GM21529 (cell line): Measurements from ENCODE around the gene CERT1.
A peak's percentile ranks its signal among the peaks of the same experiment; 100 is the strongest.
"Not testable (repeated sequence)": the region's sequence is repeated elsewhere in the genome, so short reads cannot be mapped to it uniquely, and the experiment has no call there.

ENCODE experiments used
- ATAC-seq: cut with Tn5 transposase; IDR thresholded peaks from one replicate; pipeline ENCODE4 v1.9.1; 2021; ENCODE audit not compliant: unreplicated experiment

The CERT1 gene, protein sequence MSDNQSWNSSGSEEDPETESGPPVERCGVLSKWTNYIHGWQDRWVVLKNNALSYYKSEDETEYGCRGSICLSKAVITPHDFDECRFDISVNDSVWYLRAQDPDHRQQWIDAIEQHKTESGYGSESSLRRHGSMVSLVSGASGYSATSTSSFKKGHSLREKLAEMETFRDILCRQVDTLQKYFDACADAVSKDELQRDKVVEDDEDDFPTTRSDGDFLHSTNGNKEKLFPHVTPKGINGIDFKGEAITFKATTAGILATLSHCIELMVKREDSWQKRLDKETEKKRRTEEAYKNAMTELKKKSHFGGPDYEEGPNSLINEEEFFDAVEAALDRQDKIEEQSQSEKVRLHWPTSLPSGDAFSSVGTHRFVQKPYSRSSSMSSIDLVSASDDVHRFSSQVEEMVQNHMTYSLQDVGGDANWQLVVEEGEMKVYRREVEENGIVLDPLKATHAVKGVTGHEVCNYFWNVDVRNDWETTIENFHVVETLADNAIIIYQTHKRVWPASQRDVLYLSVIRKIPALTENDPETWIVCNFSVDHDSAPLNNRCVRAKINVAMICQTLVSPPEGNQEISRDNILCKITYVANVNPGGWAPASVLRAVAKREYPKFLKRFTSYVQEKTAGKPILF

DNA sequence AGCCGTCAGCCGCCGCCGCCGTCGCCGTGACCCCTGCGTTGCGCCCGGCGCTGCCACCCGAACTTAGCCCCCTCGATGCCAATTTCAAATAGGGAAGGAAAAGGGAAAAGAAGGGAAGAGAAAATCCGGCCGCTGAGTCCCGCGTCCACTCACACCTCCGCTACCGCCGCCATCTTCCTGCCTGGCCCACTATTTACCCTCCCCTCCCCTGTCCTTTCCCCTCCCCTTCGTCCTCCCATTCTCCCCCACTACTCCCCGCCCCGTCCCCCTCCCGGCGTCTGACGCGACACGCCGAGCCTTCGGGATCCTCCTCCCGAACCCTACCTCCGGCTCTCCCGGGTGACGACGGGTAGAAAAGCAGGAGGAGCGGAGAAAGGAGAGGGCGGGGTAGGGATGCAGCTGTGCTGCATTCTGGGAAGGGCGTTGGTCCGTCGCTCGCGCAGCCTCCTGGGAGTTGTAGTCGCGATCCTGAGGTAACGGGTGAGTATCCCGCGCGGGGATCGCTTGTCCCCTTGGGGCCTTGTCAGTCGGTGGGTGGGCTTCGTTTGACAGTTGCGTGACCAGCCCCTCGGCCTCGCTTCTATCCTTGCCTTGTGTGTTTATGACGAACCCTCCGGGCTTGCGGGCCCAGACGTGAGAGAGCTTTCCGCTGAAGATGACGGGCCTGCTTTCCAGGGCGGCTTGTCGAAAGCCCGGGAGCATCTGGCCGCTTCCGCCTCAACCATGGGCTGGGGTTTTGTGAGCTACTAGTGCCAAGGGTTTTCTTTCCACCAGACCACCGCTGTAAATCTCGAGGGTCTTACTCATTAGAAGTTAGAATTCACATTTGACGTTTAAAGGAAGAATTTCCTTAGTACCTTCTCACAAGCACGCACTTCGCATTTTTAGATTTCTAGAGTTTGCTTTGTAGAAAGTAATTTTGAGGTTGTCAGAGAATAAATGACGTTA is at the start of gene CERT1, which contains the start of gene POLK:
TSS of gene CERT1 (minus strand) at position 195 of the 948 bp plus-strand sequence. CDS start 422 bp downstream, outside the sequence.
TSS of gene POLK (plus strand) at position 457 of the 948 bp plus-strand sequence.
- ATAC-seq: peak; percentile 85

DNA sequence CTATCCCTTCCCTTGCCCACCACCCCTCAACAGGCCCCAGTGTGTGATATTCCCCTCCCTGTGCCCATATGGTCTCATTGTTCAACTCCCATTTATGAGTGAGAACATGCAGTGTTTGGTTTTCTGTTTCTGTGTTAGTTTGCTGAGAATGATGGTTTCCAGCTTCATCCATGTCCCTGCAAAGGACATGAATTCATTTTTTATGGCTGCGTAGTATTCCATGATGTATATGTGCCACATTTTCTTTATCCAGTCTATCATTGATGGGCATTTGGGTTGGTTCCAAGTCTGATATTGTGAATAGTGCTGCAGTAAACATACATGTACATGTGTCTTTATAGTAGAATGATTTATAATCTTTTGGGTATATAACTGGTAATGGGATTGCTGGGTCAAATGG is 49.2 kb upstream of the CERT1 start:
- not testable (repeated sequence) for ATAC-seq

DNA sequence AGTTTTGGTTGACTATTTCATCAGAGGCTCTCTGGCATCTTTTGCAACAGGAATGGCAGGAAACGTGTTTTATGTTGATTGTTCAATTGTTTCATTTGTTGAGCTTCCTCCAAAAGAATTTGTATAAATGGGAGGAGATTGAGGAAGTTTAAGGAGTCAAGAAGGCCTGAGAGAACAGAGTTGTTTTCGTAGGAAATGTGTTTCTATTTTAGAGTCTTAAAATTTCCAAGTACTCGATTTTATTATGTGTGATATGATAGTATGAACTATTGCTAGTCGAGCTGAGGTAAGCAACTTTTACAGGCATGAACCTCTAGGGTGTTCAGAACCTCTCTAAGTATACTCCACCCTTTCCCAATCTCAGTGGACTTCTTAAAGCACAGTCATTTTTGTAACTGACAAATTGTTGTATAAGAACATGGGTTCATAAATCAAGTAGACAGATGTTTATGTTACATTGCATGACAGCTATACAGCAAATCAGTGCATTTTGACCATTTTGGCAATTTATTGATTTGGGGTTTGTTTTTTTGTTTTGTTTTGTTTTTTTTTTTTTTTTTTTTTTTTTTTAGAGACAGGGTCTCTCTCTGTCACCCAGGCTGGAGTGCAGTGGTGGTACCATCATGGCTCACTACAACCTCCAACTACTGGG is 47.7 kb upstream of the CERT1 start:
- no peak for ATAC-seq

DNA sequence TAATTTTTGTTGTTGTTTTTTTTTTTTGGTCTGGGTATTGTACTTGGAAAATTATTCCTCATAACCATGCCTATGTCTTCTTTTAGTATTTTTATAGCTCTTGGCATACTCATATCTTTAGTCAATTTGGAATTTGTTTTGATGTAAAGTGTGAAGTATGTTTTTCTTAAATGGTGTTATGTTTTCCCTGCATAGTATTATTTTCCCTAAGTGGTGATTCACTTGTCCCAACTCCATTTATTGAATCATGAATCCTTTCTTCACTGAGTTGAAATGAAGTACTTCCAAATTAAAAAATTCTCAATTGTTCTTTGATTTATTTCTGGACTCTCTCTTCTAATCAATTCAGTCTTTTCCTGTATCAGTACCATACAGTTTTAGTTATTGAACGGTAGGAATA is 46.8 kb upstream of the CERT1 start:
- ATAC-seq: no peak

DNA sequence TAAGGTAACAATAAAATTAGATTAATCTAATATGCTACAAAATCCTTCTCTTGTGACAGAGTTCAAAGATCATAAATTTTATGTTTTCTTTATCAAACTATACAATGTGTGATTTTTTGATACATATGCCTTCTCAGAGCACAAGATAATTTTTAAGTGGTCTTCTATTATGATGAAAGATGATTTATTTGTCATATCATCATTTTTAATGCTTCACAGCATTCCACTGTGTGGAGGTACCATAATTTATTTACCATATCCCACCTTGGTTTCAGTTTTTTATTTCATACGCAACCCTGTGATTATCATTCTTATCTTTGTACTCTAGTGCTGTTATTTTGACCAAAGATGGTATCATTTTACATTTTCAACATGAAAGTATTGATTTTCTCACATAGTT is 41.9 kb upstream of the CERT1 start:
- ATAC-seq: no peak

DNA sequence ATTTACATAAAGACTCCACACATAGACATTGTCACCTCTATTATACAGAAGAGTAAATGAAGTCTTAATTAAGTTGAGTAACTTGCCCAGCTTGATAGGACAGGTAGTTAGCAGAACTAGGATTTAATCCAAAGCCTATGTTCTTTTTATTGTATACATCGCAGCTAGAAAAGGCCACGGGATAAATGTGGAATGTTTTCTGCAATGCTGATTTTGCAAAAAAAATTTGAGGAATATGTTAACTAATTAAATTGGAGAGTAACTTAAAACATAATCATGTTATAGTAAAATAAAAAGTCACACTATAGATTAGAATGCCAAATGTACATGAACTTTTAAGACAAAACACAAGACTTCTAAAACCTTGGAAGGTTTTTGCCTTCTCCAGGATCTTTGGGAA is 41.3 kb upstream of the CERT1 start:
- ATAC-seq: no peak

DNA sequence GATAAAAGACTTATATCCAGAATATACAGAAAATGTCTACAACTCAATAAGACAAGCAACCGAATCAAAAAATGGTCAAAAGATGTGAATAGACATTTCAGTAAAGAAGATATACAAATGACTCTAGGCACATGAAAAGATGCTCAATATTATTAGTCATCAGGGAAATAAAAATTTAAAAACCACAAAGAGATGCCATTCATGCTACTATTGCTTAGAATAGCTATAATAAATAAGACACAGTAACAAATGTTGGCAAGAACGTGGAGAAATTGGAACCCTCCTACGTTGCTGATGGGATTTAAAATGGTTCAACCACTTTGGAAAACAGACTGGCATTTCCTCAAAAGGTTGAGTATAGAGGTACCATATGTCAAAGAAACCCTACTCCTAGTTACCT is 40.0 kb upstream of the CERT1 start:
- ATAC-seq: no peak

DNA sequence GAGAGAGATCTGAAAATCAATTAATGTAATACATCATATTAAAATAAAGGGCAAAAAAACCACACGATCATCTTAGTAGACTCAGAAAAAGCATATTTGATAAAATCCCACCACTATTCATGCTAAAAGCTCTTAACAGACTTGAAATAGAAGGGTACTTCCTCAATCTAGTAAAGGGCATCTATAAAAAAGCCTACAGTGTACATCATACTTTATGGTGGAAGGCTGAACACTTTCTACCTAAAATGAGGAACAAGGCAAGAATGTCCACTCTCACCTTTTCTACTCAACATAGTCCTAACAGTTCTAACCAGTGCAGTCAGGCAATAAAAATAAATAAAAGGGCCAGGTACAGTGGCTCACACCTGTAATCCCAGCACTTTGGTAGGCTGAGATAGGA is 39.2 kb upstream of the CERT1 start:
- ATAC-seq: no peak

DNA sequence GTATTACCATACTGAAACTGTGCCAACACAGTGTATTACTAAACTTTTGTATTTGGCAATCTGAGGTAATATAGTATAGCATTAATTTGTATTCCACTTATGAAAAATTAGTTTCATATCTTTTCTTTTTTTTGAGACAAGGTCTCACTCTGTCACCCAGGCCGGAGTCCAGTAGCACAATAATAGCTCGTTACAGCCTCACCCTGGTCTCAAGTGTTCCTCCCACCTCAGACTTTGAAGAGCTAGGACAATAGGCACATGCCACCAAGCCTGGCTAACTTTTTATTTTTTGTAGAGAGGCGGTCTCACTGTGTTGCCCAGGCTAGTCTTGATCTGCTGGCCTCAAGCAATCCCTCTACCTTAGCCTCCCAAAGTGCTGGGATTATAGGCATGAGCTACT is 36.4 kb upstream of the CERT1 start:
- ATAC-seq: no peak

DNA sequence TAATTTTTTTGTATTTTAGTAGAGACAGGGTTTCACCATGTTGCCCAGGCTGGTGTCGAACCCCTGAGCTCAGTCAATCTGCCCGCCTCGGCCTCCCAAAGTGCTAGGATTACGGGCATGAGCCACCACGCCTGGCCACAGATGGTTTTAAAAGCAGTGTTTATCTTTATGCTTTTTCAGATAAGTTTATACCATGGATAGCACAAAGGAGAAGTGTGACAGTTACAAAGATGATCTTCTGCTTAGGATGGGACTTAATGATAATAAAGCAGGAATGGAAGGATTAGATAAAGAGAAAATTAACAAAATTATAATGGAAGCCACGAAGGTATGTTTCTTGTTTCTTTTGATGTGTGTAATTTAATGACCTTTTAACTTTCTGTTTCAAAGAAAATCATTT is 35.4 kb upstream of the CERT1 start:
- no peak for ATAC-seq

DNA sequence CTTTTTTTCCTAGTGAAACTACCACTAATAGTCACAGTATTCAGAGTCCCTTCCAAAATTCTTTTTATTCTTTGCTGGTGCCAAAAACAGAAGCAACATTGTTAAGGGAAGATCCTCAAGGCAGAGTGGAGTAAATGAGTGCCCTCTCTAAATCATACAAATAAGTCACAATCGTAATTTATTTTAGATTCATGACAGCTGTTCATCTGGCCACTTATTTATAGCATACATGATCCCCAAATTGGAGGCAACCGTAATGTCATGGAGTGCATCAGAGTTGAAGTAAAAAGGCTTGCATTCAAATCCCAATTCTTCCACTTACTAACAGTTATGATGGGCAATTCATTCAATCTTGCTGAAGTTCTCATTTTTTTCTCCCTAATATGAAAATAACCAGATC is 33.7 kb upstream of the CERT1 start:
- ATAC-seq: no peak

DNA sequence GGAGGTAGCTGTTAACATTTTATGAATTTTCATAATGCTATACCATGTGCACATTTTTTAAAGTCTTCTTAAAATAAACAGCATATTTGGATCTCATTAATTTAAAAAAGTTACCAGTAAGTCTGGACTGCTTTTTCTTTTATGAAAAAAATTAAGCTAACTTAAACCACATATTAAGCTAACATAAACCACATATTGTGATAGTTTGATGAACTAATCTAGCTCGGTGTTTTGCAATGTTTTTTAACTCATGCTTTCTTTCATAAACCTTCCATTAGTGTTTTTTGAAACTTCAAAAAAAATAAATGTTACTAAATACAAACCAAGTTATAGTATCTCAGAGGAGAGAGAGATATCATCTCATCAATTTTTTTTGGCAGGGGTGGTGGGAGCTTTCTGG is 26.8 kb upstream of the CERT1 start:
- ATAC-seq: no peak

DNA sequence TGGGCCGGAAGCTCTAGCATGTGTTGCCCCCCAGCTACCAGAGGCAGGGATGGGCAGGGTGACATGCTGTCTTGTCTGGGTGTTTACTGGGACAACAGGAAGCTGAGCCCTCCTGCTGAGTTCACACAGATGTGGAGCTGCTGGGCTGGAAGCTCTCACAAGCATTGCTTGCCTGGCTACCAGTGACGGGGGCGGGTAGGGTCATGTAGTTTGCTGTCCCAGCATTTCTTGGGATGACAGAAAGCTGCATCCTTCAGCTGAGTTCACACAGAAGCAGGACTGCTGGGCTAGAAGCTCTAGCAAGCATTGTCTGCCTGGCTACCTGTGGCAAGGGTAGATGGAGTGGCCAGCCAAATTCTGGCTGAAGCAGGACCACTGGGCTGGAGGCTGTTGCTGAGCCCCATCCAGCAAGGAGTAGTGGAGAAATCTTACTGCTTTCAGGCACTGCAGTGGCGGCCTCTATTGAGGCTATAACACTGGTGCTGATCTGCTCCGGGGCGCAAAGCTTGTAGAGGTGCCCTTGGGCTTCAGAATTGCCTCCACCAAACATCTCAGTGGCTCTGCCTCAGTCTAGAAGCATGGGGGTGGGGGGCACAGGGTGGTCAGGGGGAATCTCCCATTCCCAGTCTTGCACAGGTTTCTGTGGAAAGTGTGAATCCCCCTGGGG is 25.4 kb upstream of the CERT1 start:
- ATAC-seq: no peak

DNA sequence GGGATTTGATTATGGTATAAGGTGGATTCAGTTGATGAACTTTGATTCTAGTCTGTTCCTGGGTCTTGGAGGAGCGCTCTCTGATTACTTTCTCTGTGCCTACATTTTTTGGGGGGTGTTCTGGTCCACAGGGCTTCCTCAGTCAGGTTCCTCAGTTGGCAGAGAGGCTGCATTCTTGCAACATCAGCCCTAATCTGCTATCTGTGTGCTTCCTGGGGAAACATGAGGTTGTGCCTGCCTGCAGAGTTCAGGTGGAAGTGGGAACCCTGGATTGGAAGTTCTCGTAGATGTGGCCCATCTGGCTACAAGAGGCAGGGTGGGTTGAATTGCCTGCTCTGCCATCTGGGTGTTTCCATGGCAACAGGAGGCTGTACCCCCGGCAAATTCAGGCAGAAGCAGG is 24.7 kb upstream of the CERT1 start:
- ATAC-seq: no peak

DNA sequence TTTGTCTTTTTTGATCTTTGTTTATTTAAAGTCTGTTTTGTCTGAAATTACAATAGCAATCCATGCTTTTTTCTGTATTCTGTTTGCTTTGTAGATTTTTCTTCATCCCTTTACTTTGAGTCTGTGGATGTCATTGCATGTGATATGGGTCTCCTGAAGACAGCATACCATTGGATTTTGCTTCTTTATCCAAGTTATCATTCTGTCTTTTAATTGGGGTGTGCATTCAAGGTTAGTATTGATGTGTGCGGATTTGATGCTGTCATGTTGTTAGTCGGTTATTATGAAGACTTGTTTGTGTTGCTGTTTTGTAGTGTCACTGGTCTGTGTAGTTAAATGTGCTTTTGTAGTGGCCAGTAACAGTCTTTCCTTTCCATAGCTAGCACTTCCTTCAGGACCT is 23.3 kb upstream of the CERT1 start:
- no peak for ATAC-seq

DNA sequence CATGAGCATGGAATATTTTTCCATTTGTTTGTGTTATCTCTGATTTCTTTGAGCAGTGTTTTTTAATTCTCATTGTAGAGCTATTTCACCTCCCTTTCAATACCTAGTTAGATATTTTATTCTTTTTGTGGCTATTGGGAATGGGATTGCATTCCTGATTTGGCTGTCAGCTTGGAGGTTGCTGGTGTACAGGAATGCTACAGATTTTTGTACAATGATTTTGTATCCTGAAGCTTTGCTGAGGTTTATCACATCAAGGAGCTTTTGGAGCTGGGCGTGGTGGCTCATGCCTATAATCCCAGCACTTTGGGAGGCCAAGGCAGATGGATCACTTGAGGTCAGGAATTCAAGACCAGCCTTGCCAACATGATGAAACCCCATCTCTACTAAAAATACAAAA is 22.3 kb upstream of the CERT1 start:
- not testable (repeated sequence) for ATAC-seq

DNA sequence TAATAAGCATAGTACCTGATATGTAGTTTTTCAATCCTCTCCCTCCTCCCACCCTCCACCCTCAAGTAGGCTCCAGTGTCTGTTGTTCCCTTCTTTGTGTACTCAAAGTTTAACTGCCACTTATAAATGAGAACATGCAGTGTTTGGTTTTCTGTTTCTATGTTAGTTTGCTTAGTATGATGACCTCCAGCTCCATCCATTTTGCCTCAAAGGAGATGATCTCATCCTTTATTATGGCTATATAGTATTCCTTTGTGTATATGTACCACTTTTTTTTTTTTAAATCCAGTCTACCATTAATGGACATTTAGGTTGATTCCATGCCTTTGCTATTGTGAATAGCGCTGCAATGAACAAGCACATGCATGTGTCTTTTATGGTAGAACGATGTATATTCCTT is 20.8 kb upstream of the CERT1 start:
- ATAC-seq: no peak

DNA sequence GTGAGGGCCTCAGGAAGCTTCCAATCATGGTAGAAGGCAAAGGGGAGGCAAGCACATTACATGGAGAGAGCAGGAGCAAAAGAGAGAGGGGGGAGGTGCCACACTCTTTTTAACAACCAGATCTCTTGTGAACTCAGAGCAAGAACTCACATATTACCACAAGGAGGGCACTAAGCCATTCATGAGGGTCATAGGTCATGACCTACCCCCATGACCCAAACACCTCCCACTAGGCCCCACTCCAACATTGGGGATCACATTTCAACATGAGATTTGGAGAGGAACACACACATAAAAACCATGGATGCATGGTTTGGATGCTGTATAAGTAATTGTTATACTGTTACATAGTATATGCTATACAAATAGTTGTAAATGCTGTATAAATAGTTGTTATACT is 17.8 kb upstream of the CERT1 start:
- no peak for ATAC-seq

DNA sequence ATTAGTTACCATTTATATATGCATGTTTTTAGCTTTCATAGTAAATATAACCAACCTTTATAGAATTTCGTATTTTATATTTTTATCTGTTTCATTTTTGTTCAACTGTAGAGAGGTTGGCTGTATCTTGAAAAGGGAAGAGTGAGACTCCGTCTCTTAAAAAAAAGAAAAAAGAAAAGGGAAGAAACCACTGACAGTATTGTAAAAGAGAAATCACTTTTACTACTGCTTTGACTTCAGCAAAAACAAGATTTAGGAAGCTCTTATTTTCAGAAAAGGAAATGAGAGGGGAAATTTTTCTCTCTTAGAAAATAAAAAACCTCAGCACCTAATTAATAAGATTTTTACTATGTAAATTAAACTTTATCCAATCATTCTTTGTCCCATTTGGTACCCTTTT is 14.6 kb upstream of the CERT1 start:
- ATAC-seq: peak; percentile 30

DNA sequence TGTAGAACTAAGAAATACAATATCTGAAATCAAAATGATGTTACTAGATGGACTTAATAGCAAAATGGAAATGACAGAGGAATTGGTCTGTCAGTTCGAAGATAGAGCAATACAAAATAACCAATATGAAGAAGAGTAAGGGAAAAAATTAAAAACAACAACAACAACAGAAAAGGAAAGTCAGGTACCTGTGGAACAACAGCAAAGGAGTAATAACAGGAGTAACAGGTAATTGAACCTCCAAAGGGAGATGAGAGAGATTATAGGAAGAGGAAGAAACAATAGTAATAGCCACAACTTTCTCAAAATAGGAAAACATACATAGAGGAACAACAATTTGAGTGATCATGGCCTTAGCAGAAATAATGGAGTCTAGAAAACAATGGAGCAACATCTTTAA is 13.9 kb upstream of the CERT1 start:
- no peak for ATAC-seq
